NB4 (cell line): ENCODE measurements around the gene RNF125.
A peak's percentile ranks its signal among the peaks of the same experiment; 100 is the strongest.
"Not testable (repeated sequence)": the region's sequence is repeated elsewhere in the genome, so short reads cannot be mapped to it uniquely, and the experiment has no call there.

Experiments used
- DNase-seq: peaks from one replicate; pipeline ENCODE4 v3.0.0; 2010; ENCODE audit warnings: low read depth
- H3K4me3 ChIP-seq: one replicate; pipeline ENCODE4 v1.5.1; 2011; ENCODE audit warnings: mild to moderate bottlenecking, low read depth, low read length, moderate library complexity
- MYC ChIP-seq: IDR thresholded peaks from 2 replicates; pipeline ENCODE4 v1.6.1; 2011; ENCODE audit warnings: low read depth, low read length
- POLR2A ChIP-seq: IDR thresholded peaks from 2 replicates; pipeline ENCODE4 v1.6.1; 2011; ENCODE audit warnings: mild to moderate bottlenecking; ENCODE audit not compliant: insufficient read length; ENCODE audit errors: extremely low read depth
- TF ChIP-seq, protein P1 (sequence below): IDR thresholded peaks from one replicate; pipeline ENCODE4 v1.5.1; 2012; ENCODE audit warnings: low read depth, low read length
- TF ChIP-seq, protein P2 (sequence below): IDR thresholded peaks from 2 replicates; pipeline ENCODE4 v1.6.1; 2011; ENCODE audit warnings: low read depth, low read length

The RNF125 gene

DNA sequence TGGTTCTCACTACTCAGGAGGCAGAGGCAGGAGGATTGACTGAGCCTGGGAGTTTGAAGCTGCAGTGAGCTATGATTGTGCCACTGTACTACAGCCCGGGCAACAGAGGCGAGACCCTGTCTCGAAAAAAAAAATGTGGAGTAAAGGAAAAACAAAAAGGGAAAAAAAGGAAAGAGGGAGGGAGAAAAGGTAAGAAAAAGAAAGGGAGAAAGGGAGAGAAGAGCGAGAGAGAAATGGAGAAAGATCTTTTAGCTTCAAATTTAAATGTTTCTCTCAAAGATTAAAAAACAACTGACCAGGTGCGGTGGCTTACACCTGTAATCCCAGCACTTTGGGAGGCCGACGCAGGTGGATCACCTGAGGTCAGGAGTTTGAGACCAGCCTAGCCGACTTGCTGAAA is 65.2 kb downstream of the RNF125 start:
- no peak overlapping the region for H3K4me3 ChIP-seq
- no peak for DNase-seq
- TF ChIP-seq, protein P1, sequence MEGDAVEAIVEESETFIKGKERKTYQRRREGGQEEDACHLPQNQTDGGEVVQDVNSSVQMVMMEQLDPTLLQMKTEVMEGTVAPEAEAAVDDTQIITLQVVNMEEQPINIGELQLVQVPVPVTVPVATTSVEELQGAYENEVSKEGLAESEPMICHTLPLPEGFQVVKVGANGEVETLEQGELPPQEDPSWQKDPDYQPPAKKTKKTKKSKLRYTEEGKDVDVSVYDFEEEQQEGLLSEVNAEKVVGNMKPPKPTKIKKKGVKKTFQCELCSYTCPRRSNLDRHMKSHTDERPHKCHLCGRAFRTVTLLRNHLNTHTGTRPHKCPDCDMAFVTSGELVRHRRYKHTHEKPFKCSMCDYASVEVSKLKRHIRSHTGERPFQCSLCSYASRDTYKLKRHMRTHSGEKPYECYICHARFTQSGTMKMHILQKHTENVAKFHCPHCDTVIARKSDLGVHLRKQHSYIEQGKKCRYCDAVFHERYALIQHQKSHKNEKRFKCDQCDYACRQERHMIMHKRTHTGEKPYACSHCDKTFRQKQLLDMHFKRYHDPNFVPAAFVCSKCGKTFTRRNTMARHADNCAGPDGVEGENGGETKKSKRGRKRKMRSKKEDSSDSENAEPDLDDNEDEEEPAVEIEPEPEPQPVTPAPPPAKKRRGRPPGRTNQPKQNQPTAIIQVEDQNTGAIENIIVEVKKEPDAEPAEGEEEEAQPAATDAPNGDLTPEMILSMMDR: no peak
- no peak for TF ChIP-seq MYC
- TF ChIP-seq, protein P2, sequence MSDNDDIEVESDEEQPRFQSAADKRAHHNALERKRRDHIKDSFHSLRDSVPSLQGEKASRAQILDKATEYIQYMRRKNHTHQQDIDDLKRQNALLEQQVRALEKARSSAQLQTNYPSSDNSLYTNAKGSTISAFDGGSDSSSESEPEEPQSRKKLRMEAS: no peak
- TF ChIP-seq POLR2A: no peak

DNA sequence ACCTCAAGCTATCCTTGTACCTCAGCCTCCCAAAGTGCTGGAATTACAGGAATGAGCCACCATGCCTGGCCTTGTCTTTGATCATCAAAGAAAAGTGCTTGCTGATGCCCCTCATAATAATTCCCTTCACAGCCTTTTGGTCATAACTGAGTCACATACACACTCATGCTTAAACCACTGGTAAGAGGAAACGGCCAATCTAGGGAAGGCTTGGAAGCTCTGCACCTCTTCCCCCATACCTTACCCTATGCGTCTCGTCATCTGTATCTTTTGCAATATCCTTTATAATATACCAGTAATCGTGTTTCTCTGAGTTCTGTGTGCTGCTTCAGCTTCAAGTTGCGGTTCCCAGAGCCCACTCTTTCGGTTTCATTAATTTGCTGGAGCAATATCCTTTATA is 68.3 kb downstream of the RNF125 start:
- no peak overlapping the region for H3K4me3 ChIP-seq
- TF ChIP-seq, protein P1: no peak
- TF ChIP-seq POLR2A (no peak), MYC (no peak)
- TF ChIP-seq, protein P2: no peak
- peak; percentile 43 for DNase-seq

DNA sequence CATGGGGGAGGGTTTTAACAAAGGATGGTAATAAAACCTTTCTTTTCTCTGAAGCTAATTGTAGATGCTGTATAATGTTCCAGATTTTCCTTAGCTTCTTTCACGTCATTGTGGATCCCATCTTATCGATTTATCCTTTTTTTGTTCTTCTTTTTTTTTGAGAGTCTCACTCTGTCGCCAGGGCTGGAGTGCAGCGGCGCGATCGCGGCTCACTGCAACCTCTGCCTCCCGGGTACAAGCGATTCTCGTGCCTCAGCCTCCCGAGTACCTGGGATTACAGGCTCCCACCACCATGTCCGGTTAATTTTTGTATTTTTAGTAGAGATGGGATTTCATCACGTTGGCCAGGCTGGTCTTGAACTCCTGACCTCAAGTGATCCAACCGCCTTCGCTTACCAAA is 72.2 kb downstream of the RNF125 start:
- not testable (repeated sequence) for H3K4me3 ChIP-seq, DNase-seq

DNA sequence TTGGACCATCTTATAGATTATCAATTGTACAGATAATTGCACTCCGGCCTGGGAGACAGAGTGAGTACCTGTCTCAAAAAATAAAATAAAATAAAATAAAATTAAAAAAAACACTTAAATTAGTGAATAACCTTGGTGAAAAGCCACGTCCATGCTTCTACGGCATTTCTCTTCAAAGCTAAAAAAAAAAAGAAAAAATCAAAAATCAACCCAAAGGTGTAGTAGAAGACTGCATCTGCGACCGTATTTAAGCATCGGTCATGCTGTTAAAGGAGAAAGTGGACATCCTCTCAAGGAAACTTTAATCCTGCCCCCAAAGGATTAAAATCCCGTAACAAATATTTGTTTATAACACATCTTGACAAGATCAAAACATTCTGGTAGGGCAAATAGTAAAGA is 72.7 kb downstream of the RNF125 start:
- H3K4me3 ChIP-seq: peak overlapping the region; percentile 71
- TF ChIP-seq, protein P2: no peak
- no peak for TF ChIP-seq MYC
- TF ChIP-seq, protein P1: no peak
- TF ChIP-seq POLR2A: no peak
- DNase-seq: no peak

DNA sequence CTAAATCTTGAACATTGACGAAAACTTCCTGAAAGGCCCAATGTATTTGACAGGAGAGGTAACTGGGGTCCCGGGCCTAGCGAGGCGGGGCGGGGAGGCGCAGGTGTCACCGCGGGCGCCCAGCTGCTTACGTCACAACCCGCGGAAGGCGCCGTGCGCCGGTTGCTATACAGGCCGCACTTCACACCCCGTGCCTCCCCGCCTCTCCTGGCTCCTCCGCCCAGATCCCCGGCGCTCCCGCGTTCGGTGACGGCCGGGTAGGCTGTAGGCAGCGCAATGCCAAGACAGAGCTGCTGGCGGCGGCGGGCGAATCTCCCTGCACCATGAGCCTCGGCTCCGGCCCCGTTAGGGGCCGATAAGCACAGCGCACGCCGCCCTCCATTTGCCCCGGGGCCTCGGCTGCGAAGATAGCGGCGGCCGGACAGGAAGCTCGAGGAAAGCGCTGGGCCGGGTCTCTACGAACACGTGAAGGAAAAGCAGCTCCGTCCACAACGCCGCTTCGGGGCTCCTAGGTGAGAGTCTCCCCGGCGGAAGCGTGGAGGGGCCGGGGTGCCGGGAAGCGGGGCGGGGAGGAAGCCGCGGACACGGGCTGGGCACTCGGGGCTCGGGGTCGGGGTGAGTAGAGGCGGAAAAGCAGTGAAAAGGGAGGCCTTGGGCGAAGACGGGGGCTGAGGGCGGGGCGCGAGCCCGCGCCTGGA is 73.2 kb downstream of the RNF125 start, which contains the start of gene RNF138:
Gene RNF138 (plus strand): TSS at position 151 of the 698 bp plus-strand sequence. CDS start 903 bp downstream, outside the sequence.
- peak; percentile 90 for DNase-seq
- TF ChIP-seq, protein P1: no peak
- 0 out of 2 replicates have a peak, but pooled peaks have one; percentile 21 for TF ChIP-seq MYC
- TF ChIP-seq, protein P2: peak; percentile 58
- TF ChIP-seq POLR2A: peak; percentile 63
- H3K4me3 ChIP-seq: peak within 1 kb of the TSS; percentile 95

DNA sequence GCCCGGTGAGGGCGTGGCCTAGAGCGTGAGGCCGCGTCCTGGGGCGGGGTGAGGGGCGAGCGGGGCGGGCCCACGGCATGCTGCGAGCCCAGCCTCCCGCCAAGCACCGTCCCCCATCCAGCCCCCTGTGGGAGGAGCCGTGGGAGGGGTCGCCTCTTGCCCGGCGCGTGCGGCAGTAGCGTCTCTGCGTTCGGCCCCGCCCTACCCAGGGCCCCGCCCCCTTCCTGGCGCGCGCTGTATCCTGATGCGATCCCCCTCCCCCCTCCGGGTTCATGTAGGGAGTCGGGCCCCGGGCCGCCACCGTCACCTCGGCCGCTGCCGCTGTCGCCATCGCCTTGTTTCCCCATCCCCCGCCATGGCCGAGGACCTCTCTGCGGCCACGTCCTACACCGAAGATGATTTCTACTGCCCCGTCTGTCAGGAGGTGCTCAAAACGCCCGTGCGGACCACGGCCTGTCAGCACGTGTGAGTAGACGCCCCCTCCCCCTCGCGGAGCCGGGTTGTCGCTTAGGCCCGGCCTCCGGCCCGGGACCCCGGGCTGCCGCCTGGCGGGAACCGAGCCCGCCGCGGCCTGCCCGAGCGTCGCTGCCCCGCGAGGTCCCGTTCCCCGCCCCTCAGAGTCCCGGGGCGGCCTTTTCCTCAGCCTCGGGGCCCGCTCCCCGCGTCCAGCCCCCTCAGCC is 73.9 kb downstream of the RNF125 start:
- H3K4me3 ChIP-seq: peak overlapping the region; percentile 95
- peak; percentile 97 for DNase-seq
- TF ChIP-seq, protein P1: no peak
- TF ChIP-seq, protein P2: peak; percentile 58
- TF ChIP-seq MYC (peak; percentile 80), POLR2A (peak; percentile 26)
